Measurements from ENCODE around the gene KRT4.

- no peak for TF ChIP-seq EZH2phosphoT487 (IDR thresholded peaks at IDR 0.05)
- no peak for TF ChIP-seq EZH2 (IDR thresholded peaks at IDR 0.05)
Measured at GRCh38 chr12:52768479-52769200, 45.3 kb downstream of the KRT4 start.

Measured in neural progenitor cell (in vitro differentiated cells).